Activated naive CD4-positive, alpha-beta T cell treated with anti-CD3 and anti-CD28 coated beads, Interleukin-2, amount 50 U/mL, for 72 hours (primary cell): ENCODE results near the gene IFFO2. TPM values are rescaled to one million over a fixed set of nuclear protein-coding genes. Genes with fewer than 3 reads are reported as not detected.
A peak's percentile ranks its signal among the peaks of the same experiment; 100 is the strongest.
"Not testable (repeated sequence)": the region's sequence is repeated elsewhere in the genome, so short reads cannot be mapped to it uniquely, and the experiment has no call there.

Source experiments
- ATAC-seq, 2 donors: fragments of 150-1000 bp; cut with Tn5 transposase; 2 replicates each; pipeline ENCODE4 v1.10.0; 2021; ENCODE audit warnings: mild to moderate bottlenecking in 2 of 2, moderate library complexity in 2 of 2
- DNase-seq, 2 donors: peaks; one replicate each; pipeline ENCODE4 v3.0.0; 2021 to 2022; ENCODE audit warnings: low spot score in 2 of 2
- H3K27ac Mint-ChIP-seq, 2 donors: one replicate each; pipeline ENCODE4 v1.8.0; 2022; ENCODE audit warnings: mild to moderate bottlenecking in 2 of 2, mixed read lengths in 2 of 2
- H3K36me3 Mint-ChIP-seq, 2 donors: one replicate each; pipeline ENCODE4 v1.8.0; 2022; ENCODE audit warnings: mixed read lengths in 2 of 2
- H3K9me3 Mint-ChIP-seq, 2 donors: one replicate each; pipeline ENCODE4 v1.8.0; 2022; ENCODE audit warnings: mixed read lengths in 2 of 2
- total RNA-seq, 2 donors: library from RNA; stranded (reverse); gene quantifications; one replicate each; pipeline ENCODE4 v1.2.3, GENCODE V29; 2022

Gene IFFO2
- total RNA-seq, 2 donors from 2014 or later = 27.3 to 41.7 TPM

DNA sequence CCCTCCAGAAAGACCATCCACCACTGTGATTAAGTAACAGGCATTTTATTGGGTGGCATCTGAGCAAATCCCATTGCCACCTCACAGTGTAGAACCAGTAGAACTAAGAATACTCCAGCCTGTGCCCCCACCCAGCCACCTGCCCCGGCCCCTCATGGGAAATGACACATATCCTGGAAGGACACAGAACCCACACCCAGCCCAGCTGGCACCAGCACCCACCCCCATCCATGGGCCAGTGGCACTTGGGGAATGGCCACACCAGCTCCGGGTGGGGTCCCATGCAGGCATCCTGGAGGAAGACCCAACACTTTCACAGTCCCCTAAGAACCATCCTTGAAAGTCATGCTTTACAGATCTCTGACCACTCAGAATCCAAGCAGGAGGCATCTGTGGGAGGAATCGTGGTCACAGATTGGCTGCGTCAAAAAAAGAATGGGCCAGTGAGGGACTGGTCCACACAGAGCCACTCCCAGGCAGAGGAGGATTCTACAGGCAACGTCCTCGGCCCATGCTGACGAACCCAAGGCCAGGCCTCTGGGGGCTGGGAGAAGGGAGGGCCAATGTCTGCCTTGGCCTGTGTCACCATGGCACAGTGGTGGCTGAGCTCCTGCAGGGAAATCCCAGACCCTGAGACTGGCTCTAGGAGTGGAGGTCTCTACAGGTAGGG, 84.9 kb downstream of the IFFO2 start:
- no peaks in the 10 kb centered on the region for H3K36me3 Mint-ChIP-seq
- no peaks in the 10 kb centered on the region for H3K9me3 Mint-ChIP-seq
- no peak overlapping the region for H3K27ac Mint-ChIP-seq
- DNase-seq = no peak
- ATAC-seq = no peak

- ATAC-seq (no peak), DNase-seq (no peak)
- no peaks in the 10 kb centered on the region for H3K36me3 Mint-ChIP-seq
- no peaks in the 10 kb centered on the region for H3K9me3 Mint-ChIP-seq
- H3K27ac Mint-ChIP-seq = no peak overlapping the region
Measured at GRCh38 chr1:18870957-18871356, 85.5 kb downstream of the IFFO2 start.

DNA sequence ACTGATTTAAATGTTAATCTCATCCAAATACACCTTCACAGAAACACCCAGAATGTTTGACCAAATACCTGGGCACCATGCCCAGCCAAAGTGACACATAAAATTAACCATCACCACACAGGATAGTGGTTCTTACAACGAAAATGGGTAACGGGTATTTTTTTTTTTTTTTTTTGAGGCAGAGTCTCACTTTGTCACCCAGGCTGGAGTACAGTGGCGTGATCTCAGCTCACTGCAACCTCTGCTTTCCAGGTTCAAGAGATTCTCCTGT, 85.9 kb downstream of the IFFO2 start:
- H3K27ac Mint-ChIP-seq, H3K36me3 Mint-ChIP-seq, H3K9me3 Mint-ChIP-seq, ATAC-seq, DNase-seq: not testable (repeated sequence)

DNA sequence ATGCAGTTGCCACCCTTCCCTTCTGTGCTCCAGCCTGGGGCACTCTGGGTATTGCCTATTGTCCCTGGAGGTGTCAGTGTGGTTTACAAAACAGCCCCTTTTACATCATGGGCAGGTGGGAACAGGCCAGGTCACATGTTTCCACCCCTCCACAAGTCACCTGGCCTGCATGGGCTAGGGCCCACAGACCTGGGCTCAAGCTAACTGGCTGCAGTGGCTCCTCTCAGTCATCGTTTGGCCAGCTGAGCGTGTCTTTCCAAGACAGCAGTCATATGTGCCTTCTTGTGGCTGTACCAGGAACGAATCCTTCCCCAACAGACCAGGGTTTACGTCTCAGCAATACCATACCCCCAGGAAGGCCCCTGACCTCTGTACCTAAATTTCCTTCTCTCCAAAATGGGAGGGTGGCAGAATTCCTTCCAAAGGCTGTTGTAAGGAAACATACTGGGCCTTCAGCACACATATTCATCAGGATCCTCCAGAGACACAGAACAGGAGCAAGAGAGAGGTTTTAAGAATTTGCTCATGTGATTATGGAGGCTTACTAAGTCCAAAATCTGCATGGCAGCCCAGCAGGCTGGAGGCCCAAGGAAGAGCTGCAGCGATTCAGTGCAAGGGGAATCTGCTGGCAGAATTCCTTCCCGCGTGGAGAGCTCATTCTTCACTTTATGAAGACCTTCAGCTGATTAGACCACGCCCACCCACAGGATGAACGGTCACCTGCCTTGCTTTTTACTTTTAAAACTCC, 86.5 kb downstream of the IFFO2 start:
- Mint-ChIP-seq H3K36me3 (no peaks in the 10 kb centered on the region), H3K9me3 (no peaks in the 10 kb centered on the region), H3K27ac (no peak overlapping the region)
- ATAC-seq (no peak), DNase-seq (no peak)

DNA sequence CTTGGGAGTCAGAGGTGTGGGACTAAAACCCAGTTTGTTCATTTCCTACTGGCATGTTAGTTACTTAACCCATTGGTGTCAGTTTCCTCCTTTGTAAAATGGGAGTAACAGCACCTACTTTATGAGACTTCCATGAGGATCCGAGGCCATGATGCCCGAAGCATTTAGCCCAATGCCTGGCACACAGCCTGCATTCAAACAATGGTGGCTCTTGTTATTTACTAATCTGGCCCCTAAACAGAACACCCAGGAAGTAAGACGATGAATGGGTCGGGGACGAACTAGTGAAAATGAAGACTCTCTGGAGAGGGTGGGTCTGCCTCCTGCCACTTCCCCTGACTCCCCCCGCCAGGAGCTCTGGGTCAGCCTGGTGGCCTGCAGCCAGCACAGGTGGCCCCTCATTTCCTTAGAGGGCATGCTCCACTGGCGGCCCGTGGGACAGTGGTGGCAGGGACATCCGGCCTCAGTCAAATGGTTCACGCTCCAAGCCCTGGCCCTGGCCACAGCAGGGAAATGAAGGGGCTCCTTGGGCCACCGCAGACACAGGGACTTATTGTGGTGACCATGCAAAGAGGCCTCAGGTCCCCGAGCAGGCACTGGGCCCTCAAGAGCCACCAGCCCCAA, 87.6 kb downstream of the IFFO2 start:
- ATAC-seq (no peak), DNase-seq (no peak)
- no peaks in the 10 kb centered on the region for H3K9me3 Mint-ChIP-seq
- no peaks in the 10 kb centered on the region for H3K36me3 Mint-ChIP-seq
- no peak overlapping the region for H3K27ac Mint-ChIP-seq

GRCh38 chr1:18868354-18868753, 88.1 kb downstream of the IFFO2 start:
- no peak overlapping the region for H3K27ac Mint-ChIP-seq
- no peaks in the 10 kb centered on the region for H3K9me3 Mint-ChIP-seq
- ATAC-seq (no peak), DNase-seq (no peak)
- no peaks in the 10 kb centered on the region for H3K36me3 Mint-ChIP-seq

- Mint-ChIP-seq H3K27ac (peak overlapping the region in 1 of 2 donors; percentile 4), H3K9me3 (no peaks in the 10 kb centered on the region), H3K36me3 (no peaks in the 10 kb centered on the region)
- no peak for DNase-seq
- ATAC-seq = no peak
Measured at GRCh38 chr1:18866846-18867245, 89.6 kb downstream of the IFFO2 start.

- H3K27ac Mint-ChIP-seq = no peak overlapping the region
- H3K9me3 Mint-ChIP-seq = no peaks in the 10 kb centered on the region
- ATAC-seq (no peak), DNase-seq (no peak)
- no peaks in the 10 kb centered on the region for H3K36me3 Mint-ChIP-seq
Measured at GRCh38 chr1:18866314-18866713, 90.2 kb downstream of the IFFO2 start.

- no peaks in the 10 kb centered on the region for H3K36me3 Mint-ChIP-seq
- DNase-seq (no peak), ATAC-seq (no peak)
- no peak overlapping the region for H3K27ac Mint-ChIP-seq
- H3K9me3 Mint-ChIP-seq = no peaks in the 10 kb centered on the region
Measured at GRCh38 chr1:18865176-18865575, 91.3 kb downstream of the IFFO2 start.

GRCh38 chr1:18861590-18861989, 94.9 kb downstream of the IFFO2 start:
- H3K27ac Mint-ChIP-seq = no peak overlapping the region
- no peaks in the 10 kb centered on the region for H3K9me3 Mint-ChIP-seq
- no peaks in the 10 kb centered on the region for H3K36me3 Mint-ChIP-seq
- DNase-seq (no peak), ATAC-seq (no peak)

DNA sequence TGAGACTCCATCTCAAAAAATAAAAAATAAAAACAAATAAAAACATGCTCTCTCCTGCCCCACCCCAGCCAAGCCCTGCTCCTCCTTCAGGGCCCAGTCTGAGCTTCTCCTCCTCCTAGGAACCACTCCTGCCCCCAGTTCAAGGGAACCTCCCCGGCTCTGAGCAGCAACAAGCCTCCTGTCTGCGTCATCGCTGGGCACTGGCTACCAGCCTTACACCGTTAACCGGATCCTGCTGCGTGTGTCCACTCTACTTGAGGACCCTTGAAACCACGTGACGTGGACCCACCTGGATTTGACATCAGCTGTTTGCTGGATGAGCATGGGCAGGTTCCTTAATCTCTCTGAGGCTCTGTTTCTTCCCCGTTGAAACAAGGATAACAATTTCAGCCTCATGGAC, 95.4 kb downstream of the IFFO2 start:
- DNase-seq (no peak), ATAC-seq (no peak)
- Mint-ChIP-seq H3K36me3 (no peaks in the 10 kb centered on the region), H3K9me3 (no peaks in the 10 kb centered on the region), H3K27ac (no peak overlapping the region)

- no peaks in the 10 kb centered on the region for H3K9me3 Mint-ChIP-seq
- no peak within 1 kb of the TSS for H3K27ac Mint-ChIP-seq
- DNase-seq (no peak), ATAC-seq (no peak)
- H3K36me3 Mint-ChIP-seq = no peaks in the 10 kb centered on the region
Measured at GRCh38 chr1:18859560-18859959, 96.9 kb downstream of the IFFO2 start, which contains the start of gene TAS1R2. Gene TAS1R2, minus strand, starts transcription at chr1:18859660. Its CDS starts 0 bp downstream, at chr1:18859660.

GRCh38 chr1:18858070-18858688, 98.3 kb downstream of the IFFO2 start:
- DNase-seq = no peak
- Mint-ChIP-seq H3K9me3 (no peaks in the 10 kb centered on the region), H3K36me3 (no peaks in the 10 kb centered on the region), H3K27ac (no peak overlapping the region)
- ATAC-seq = no peak

DNA sequence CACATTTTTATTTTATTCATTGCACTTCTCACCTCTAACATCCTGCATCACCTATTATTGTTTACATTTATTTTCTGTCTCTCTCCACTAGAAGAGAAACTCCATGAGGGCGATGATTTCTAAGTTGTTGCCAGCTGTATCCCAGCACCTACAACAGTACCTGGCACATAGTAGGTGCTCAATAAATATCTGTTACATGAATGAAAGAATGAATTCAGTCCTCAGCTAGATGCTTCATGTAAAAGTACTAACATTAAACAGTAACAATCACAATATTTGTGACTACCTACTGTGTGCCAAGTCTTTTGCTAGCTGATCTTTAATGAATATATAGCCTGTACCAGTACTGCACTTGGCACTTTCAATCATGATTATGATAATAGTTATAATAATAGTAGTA, 100.0 kb downstream of the IFFO2 start:
- ATAC-seq (no peak), DNase-seq (no peak)
- no peak overlapping the region for H3K27ac Mint-ChIP-seq
- no peaks in the 10 kb centered on the region for H3K36me3 Mint-ChIP-seq
- no peaks in the 10 kb centered on the region for H3K9me3 Mint-ChIP-seq

DNA sequence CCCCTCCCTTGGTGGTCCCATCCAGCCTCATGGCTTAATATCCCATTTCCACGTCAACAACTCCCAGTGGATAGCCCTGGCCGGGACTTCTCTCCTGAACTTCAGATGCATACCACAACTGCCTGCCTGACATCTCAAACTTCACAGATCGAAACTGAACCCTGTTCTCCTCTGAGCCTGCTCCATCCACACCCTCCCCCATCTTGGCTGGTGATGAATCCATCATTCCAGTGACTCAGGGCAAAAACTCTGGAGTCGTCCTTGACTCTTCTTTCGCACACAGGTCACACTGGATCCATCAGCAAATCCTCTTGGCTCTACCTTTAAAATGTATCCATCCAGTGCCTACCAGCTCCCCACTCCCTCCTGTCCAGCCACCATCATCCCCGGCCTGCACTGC, 100.9 kb downstream of the IFFO2 start:
- Mint-ChIP-seq H3K36me3 (no peaks in the 10 kb centered on the region), H3K9me3 (no peaks in the 10 kb centered on the region), H3K27ac (no peak overlapping the region)
- DNase-seq (no peak), ATAC-seq (no peak)

DNA sequence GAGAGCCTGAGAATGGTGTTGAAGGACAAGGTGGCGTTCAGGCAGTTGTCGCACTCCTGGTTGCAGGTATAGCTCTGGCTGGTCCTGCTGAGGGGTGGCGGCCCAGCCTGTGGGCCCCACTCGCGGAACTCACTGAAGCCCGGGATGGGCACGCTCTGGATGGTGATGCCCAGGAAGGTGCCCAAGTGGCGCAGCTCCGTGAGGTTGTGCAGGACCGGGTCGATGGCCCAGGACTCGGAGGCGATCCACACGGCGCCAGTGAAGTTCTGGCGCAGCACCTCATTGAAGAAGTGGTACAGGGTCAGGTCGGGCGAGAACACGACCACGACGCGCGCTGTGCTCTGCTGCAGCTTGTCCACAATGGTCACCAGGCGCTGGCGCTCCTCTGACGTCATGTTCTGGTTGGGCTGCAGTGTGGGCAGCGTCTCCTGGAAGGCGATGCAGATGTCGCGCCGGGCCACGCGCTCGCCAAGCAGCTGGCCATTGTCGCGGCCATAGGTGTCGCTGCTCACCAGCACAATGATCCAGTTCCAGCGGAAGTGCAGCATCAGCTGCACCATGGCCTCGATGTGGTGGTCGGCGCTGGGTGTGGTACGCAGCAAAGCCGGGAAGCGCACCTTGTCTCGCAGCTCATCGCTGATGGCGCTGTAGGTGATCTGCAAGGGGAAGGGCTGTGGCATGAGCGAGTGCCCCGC, 102.0 kb downstream of the IFFO2 start:
- no peaks in the 10 kb centered on the region for H3K9me3 Mint-ChIP-seq
- no peak for ATAC-seq
- no peak overlapping the region for H3K27ac Mint-ChIP-seq
- H3K36me3 Mint-ChIP-seq = no peaks in the 10 kb centered on the region
- no peak for DNase-seq
